Activated T-helper 1 cell treated with anti-CD3 and anti-CD28 coated beads, Interleukin-2, amount 50 U/mL, for 16 hours (primary cell): Measurements from ENCODE around the gene SF3B6.
"Not testable (repeated sequence)": the region's sequence is repeated elsewhere in the genome, so short reads cannot be mapped to it uniquely, and the experiment has no call there.

Experiments
- DNase-seq, 2 donors: peaks; one replicate each; pipeline ENCODE4 v3.0.0-alpha.2; 2020; ENCODE audit warnings: low read depth in 1 of 2, low spot score in 1 of 2

Gene SF3B6

GRCh38 chr2:24052951-24053350 lies 23.2 kb downstream of the SF3B6 start:
- DNase-seq: no peak

- DNase-seq: no peak
These were observed 24.3 kb downstream of the SF3B6 start for GRCh38 chr2:24051833-24052232.

DNA sequence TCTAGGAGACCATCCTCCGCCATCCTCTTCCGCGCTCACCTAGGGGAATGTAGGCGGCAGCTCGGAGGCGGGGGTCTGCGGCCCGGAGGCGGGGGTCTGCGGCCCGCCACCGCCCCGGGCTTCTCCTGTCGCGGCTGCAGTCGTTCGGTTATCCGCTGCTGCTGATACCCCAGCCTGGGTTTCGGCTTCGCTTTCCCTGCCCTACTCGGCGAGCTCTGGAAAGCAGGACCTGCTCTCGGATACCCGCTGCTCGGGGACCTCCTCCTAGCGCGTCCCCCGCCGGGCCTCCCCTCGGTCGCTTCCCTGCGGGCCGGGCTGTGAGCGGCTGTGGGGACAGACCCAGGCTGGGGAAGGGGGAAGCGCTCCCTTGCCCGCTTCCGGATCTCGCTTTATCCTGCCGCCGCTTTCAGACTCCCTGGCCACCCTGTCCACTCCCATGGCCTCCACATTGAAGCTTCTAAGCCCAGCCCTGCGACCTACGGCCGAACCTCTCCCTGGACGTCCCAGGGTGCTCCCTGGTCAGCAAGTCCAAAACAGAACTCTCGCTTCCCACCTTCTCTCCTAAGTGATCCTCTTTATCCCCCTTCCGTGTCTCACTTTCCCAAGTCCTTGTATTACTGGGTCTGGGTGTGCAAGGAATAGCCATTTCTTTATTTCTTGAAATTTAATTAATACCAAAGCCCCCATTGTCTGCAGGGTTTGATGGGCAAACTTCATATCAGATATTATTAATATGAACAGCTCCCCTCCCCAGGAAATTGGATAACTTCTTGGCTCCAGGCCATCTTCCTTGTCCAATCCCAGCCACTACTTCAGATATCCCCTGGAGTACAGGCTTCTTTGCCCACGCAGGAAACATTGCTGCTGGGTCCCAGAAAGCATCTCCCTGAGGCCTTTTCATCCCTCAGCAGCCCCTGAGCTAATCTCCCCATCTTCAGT lies 25.8 kb downstream of the SF3B6 start:
- no peak for DNase-seq

- peak in 1 of 2 donors; percentile 34 for DNase-seq
These were observed 26.6 kb downstream of the SF3B6 start, which contains the start of gene FKBP1B for GRCh38 chr2:24049485-24050021. FKBP1B (plus strand) TSS chr2:24049741; CDS start chr2:24049850, 109 bp downstream.

GRCh38 chr2:24048769-24049484 lies 27.2 kb downstream of the SF3B6 start:
- no peak for DNase-seq

DNA sequence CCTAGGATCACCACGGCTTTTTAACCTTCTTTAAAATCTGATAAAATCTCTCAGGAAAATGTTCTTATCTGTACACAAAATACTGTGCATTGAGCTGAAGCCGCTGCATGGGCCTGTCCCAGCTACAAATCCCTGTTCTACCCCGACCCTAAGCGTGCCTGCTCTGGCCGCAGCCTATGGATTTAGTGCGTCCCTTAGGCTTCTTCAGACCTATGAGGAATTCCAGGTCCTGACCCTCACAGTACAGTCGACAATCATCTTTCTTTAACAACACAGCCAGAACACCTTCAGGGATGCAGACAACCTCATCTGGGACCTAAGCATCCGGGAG lies 28.5 kb downstream of the SF3B6 start:
- DNase-seq: no peak

GRCh38 chr2:24046930-24047702 lies 29.0 kb downstream of the SF3B6 start, which contains the start of gene WDCP:
WDCP (minus strand) TSS chr2:24047391; CDS start chr2:24039494, 7,897 bp downstream.
- DNase-seq: peak; percentile 79 to 87

- DNase-seq: no peak
These were observed 29.6 kb downstream of the SF3B6 start for GRCh38 chr2:24046599-24046929.

GRCh38 chr2:24045511-24046508 lies 30.3 kb downstream of the SF3B6 start:
- DNase-seq: no peak

- DNase-seq: not testable (repeated sequence)
These were observed 33.0 kb downstream of the SF3B6 start for GRCh38 chr2:24043133-24043532.

GRCh38 chr2:24040511-24040910 lies 35.6 kb downstream of the SF3B6 start:
- no peak for DNase-seq

DNA sequence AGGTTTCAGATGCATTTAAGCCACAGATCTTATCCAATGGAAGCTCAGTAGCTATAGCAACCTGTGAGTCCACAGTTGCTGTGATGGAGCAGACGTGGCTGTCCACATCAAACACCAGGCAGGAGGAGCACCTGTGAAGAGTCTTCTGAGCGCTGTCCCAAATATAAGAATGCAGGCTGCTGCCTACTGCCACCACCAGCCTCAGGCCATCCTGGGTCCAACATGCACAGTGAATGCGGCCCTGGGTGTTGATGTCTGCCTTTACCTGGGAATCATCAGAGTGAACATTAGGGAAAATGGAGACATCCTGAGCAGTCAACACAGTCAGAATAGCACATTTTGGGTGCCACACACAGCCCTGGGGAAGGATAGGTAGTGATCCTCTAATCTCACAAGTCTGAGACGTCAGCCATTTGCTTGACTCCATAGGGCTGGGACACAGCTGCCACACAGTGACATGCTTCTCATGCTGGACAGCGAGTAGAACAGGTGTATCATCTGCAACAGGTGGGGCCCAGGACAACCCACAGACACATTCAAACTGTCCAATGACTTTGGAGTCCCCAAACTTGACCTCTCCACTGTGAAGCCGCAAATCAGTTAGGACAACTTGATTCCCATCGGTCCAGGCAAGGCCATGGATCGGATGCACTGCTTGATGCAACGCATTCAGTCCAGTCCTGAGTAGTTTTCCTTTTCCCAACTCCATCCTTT lies 37.2 kb downstream of the SF3B6 start:
- no peak for DNase-seq

- DNase-seq: no peak
These were observed 49.9 kb downstream of the SF3B6 start for GRCh38 chr2:24026233-24026632.

DNA sequence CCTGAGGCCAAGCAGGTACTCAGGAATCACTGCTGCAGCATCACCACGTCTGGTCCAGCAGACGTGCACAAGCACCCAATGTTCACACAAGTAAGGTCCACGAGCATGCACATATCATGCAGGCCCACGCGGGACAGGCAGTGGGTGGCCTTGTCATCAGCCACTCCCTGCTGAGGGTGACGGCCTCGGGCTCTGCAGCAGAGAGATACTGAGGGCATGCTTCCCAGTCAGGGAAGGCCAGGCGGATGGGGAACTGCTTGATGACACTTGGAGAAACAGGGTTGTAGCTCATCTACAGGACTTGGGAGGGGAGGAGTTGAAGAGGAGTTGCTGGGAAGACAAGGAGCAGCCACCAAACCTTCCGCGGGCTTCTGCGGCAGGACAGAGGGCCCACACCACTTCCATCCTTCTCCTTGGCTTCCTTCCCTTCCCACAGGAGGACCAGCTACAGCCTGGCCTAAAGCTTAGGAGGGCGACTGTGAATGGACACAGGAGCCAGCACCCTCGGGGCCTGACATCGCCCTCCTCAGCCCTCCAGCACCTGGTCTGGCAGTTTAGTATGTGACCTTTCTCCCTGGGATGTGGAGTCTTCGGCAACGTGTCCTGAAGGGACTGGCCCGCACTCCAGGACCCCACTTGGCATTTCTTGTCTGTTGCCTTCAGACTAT lies 51.0 kb downstream of the SF3B6 start:
- no peak for DNase-seq

GRCh38 chr2:24024018-24024417 lies 52.1 kb downstream of the SF3B6 start:
- no peak for DNase-seq

GRCh38 chr2:24022975-24023575 lies 53.1 kb downstream of the SF3B6 start:
- no peak for DNase-seq

DNA sequence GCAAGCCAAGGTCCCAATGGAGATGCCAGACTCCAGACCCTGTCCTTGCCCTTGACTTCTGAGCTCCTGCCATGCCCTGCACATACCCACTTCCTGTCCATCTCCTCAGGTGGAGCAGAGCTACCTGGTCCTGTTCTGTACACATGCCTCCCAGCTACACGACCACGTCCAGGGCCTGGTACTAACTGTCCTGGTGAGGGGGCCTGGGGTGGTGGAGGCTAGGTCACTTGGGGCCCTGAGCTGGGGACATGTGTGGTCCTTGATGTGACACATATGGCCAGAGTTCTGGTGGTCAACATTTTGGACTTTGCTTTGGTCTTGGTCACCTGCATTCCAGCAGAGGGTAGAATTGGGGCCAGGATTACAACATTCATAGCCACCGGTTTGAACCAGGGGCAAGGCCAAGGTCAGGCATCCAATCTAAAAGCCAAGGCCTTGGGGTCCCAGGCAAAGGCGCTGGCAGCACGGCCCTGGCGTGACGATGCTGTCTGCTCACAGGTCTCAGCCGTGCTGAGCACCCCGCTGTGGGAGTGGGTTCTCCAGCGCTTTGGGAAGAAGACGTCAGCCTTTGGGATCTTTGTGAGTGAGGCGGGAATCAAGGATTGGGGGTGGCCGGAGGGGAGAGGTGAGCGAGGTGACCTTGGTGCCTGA lies 53.7 kb downstream of the SF3B6 start:
- DNase-seq: no peak
